Ascending aorta (tissue), 2 donors: ENCODE measurements around the gene MYH1. TPM values are rescaled to one million over a fixed set of nuclear protein-coding genes. Genes with fewer than 3 reads are reported as not detected.
"Not testable (repeated sequence)": the region's sequence is repeated elsewhere in the genome, so short reads cannot be mapped to it uniquely, and the experiment has no call there.

Experiments
- DNase-seq, 2 donors: peaks; one replicate each; pipeline ENCODE4 v3.0.0-alpha.2; 2019; ENCODE audit warnings: low spot score in 2 of 2
- H3K27ac ChIP-seq, 2 donors: fragments of 200-600 bp; sonication (generic); one replicate each; pipeline ENCODE4 v1.5.1; 2016 to 2017; ENCODE audit warnings: mild to moderate bottlenecking in 1 of 2
- H3K27me3 ChIP-seq: fragments of 200-600 bp; sonication (generic); one replicate; pipeline ENCODE4 v1.5.1; 2017
- H3K36me3 ChIP-seq, 2 donors: fragments of 200-600 bp; sonication (generic); one replicate each; pipeline ENCODE4 v1.5.1; 2016
- H3K4me1 ChIP-seq, 2 donors: fragments of 200-600 bp; sonication (generic); one replicate each; pipeline ENCODE4 v1.5.1; 2016 to 2017; ENCODE audit warnings: mild to moderate bottlenecking in 1 of 2
- H3K4me3 ChIP-seq, 2 donors: fragments of 200-600 bp; sonication (generic); one replicate each; pipeline ENCODE4 v1.5.1; 2016 to 2017; ENCODE audit warnings: mild to moderate bottlenecking in 1 of 2
- H3K9me3 ChIP-seq, 2 donors: fragments of 200-600 bp; sonication (generic); one replicate each; pipeline ENCODE4 v1.5.1; 2016
- intact Hi-C: fragments of 100-400 bp; cut with DNase I; formaldehyde crosslinking; loops from one replicate; pipeline ENCODE4 v1.15.1; 2023
- total RNA-seq: library from RNA; depleted of rRNA; stranded (reverse); fragments of >200 nt; gene quantifications from one replicate; pipeline ENCODE4 v1.1.0, GENCODE V29; 2016
- TF ChIP-seq, protein P1 (sequence below), 3 experiments: fragments of 200-600 bp in 2 of 3; fragments of 450-650 bp in 1 of 3; sonication (generic) in 2 of 3; IDR thresholded peaks; one replicate each; pipeline ENCODE4 v1.5.1; 2016 to 2019; ENCODE audit warnings: antibody characterized with exemption in 3 of 3, mild to moderate bottlenecking in 1 of 3, moderate library complexity in 1 of 3

The MYH1 gene
- total RNA-seq, 1 donor from 2014 or later = not detected

DNA sequence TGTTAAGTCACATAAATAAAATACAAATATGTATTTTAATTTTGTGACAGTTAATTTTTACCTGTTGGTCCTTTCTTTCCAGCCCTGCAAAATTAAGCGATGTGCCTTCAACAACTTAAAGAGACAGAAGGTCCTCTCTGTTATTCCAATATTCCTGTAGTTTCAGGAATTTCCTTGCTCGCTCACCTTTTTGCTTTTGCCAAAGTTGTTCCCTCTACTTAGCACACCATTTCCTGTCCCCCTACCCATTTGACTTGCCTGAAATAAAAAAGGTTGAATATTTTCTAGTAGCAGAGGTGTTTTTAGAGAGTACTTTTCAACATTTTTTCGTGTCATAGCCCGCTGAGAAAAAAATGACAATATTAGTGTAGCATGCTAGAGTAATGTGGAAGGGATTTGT, 31.7 kb upstream of the MYH1 start:
- H3K27me3 ChIP-seq = no peaks in the 10 kb centered on the region
- no peaks in the 10 kb centered on the region for H3K36me3 ChIP-seq
- H3K27ac ChIP-seq = no peak overlapping the region
- intact Hi-C loops = no loop called here
- no peak overlapping the region for H3K4me3 ChIP-seq
- no peaks in the 10 kb centered on the region for H3K4me1 ChIP-seq
- DNase-seq = no peak
- H3K9me3 ChIP-seq = no peaks in the 10 kb centered on the region
- TF ChIP-seq, protein P1, sequence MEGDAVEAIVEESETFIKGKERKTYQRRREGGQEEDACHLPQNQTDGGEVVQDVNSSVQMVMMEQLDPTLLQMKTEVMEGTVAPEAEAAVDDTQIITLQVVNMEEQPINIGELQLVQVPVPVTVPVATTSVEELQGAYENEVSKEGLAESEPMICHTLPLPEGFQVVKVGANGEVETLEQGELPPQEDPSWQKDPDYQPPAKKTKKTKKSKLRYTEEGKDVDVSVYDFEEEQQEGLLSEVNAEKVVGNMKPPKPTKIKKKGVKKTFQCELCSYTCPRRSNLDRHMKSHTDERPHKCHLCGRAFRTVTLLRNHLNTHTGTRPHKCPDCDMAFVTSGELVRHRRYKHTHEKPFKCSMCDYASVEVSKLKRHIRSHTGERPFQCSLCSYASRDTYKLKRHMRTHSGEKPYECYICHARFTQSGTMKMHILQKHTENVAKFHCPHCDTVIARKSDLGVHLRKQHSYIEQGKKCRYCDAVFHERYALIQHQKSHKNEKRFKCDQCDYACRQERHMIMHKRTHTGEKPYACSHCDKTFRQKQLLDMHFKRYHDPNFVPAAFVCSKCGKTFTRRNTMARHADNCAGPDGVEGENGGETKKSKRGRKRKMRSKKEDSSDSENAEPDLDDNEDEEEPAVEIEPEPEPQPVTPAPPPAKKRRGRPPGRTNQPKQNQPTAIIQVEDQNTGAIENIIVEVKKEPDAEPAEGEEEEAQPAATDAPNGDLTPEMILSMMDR (IDR thresholded peaks at IDR 0.05) = no peak

DNA sequence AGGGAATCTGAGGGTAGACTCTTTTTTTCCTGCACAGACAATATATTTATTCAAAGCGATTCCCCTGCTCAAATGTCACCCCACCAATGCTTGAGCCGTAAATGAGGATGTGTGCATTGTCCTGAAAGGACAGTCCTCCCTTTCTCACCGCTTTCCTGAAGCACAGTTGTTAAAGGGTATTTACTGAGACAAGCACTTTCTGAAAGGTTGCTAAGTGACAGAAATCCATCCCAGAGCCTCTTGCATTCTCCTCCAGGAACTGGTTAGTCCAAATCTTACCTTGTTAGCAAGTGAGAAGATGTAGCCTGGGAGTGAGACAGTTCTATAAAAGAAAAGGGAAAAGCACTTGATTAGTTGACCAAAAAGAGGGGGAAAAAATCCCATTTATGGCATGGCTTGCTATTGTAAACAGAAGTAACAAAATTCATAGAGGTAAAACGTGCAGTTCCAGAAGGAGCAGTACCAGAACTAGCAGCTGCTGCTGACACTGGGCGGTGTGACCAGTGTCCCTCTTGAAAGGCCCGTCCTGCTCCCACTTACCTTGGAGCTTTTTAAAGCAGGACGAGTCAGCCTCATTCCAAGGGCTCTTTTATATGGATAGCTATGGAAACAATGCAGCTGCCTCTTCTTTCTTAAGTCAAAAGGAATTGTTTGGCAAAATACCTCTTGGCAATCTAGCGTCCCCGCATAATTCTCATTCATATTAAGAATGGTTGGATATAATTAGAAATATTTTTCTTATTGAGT, 30.9 kb upstream of the MYH1 start, which contains the start of gene MYH2:
Gene MYH2, minus strand, starts transcription at position 563 of the 747 bp plus-strand sequence. CDS start 1,738 bp downstream, outside the sequence.
- Histone ChIP-seq H3K27me3 (no peaks in the 10 kb centered on the region), H3K4me3 (no peak within 1 kb of the TSS), H3K9me3 (no peaks in the 10 kb centered on the region), H3K4me1 (no peaks in the 10 kb centered on the region), H3K27ac (no peak within 1 kb of the TSS), H3K36me3 (no peaks in the 10 kb centered on the region)
- TF ChIP-seq, protein P1 (IDR thresholded peaks at IDR 0.05) = no peak
- no peak for DNase-seq
- intact Hi-C loops = no loop called here

DNA sequence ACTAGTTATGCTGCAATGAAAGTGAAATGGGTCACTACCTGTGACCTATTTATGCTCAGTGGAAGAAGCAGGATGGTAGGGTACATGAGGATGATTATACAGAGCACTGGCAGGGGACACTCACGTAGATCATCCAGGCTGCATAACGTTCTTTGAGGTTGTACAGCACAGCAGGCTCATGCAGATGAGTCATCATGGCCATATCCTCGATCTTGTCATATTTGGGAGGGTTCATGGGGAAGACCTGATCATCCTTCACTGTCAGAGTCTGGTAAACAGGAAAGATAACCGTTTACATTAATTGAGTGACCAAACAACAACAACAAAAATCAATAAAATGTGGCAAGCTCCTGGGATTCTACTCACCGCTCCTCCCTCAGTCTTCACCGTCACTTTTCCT, 29.0 kb upstream of the MYH1 start:
- no peak for DNase-seq
- H3K4me1 ChIP-seq = no peaks in the 10 kb centered on the region
- H3K4me3 ChIP-seq = no peak overlapping the region
- H3K27ac ChIP-seq = no peak overlapping the region
- no peaks in the 10 kb centered on the region for H3K9me3 ChIP-seq
- TF ChIP-seq, protein P1 (IDR thresholded peaks at IDR 0.05) = no peak
- intact Hi-C loops = no loop called here
- H3K36me3 ChIP-seq = no peaks in the 10 kb centered on the region
- H3K27me3 ChIP-seq = no peaks in the 10 kb centered on the region

DNA sequence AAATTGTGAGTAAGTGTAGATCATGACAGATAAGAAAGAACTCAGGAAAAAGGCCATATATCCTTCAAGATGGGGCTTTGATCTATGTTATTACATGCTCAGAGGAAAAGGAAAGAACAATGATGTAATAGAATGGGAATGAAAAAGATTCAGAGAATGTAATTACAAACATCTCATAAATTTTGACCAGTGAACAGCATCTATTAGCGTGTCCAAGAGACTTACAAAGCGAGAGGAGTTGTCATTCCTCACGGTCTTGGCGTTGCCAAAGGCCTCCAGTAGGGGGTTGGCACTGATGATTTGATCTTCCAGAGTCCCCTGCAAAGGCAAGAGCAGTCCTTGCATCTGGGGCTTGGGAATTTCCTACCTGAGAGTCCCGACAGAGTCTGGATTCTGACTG, 25.1 kb upstream of the MYH1 start:
- H3K9me3 ChIP-seq, H3K27ac ChIP-seq, intact Hi-C loops: not testable (repeated sequence)

DNA sequence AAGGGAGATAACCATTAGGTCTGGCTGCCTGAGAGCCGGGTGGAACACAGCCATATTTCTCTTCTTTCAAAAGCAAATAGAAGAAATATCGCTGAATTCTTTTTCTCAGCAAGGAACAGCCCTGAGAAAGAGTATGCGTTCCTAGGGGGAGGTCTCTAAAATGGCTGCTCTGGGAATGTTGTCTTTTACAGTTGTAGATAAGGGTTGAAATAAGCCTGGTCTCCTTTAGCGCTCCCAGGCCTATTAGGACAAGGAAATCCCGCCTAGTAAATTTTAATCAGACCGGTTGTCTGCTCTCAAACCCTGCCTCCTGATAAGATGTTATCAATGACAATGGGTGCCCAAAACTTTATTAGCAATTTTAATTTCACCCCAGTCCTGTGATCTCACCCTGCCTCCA, 22.8 kb upstream of the MYH1 start:
- DNase-seq, H3K36me3 ChIP-seq, H3K27ac ChIP-seq, H3K4me3 ChIP-seq, H3K27me3 ChIP-seq, intact Hi-C loops, H3K4me1 ChIP-seq, H3K9me3 ChIP-seq: not testable (repeated sequence)

More for the DNA sequence above, 25.1 kb upstream of the MYH1 start:
- not testable (repeated sequence) for H3K4me3 ChIP-seq, H3K36me3 ChIP-seq, H3K27me3 ChIP-seq, H3K4me1 ChIP-seq, DNase-seq

DNA sequence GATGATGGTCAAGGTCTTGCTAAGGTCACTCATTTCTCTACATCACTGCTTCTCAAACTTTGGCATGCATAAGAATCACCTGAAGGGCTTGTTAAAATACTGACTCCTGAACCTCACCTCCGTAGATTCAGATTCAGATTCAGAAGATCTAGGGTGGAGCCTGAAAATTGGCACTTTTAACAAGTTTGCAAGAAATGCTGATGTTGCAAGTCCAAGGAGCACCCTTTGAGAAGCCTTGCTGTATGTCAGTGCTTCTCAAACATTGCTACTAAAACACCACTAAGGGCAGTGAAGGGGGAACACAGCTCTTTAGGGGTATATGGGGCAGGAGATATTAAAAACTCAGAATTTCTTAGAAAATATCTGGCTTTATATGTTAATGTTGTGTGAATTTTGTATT, 13.7 kb upstream of the MYH1 start:
- TF ChIP-seq, protein P1 (IDR thresholded peaks at IDR 0.05) = no peak
- DNase-seq = no peak
- intact Hi-C loops = no loop called here
- Histone ChIP-seq H3K4me1 (no peaks in the 10 kb centered on the region), H3K36me3 (no peaks in the 10 kb centered on the region), H3K27ac (no peak overlapping the region), H3K4me3 (no peak overlapping the region), H3K9me3 (no peaks in the 10 kb centered on the region), H3K27me3 (no peaks in the 10 kb centered on the region)
